Occipital lobe (tissue), 2 donors: Measurements from ENCODE around the gene NCOA7. TPM values are rescaled to one million over a fixed set of nuclear protein-coding genes. Genes with fewer than 3 reads are reported as not detected.
"Not testable (repeated sequence)": the region's sequence is repeated elsewhere in the genome, so short reads cannot be mapped to it uniquely, and the experiment has no call there.

ENCODE experiments used
- DNase-seq: peaks from one replicate; lab custom pipeline; 2025; lab: John Stamatoyannopoulos, UW
- total RNA-seq: library from RNA; depleted of rRNA; stranded (reverse); fragments of >200 nt; gene quantifications from one replicate; pipeline ENCODE4 v1.2.3, GENCODE V29; 2014

The NCOA7 gene
- total RNA-seq, 1 donor from 2014 or later = 33.5 TPM

GRCh38 chr6:125836466-125836865, 45.7 kb downstream of the NCOA7 start:
- no peak for DNase-seq

DNA sequence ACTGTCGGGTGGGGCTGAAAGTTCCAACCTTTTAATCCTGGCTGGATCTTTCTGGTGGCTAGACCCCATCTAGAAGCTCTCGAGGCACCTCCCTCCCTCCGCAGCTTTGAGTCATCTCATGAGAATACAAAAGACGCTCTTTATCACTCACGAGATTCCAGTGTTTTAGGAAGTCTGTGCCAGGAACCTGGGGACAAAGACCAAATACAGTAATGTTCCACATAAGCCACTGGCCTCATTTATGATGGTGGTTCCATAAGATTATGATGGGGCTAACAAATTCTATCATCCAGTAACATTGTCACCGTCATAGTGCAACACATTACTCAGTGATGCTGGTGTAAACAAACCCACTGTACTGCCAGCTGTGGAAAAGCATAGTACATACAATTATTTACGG, 48.7 kb downstream of the NCOA7 start:
- no peak for DNase-seq

DNA sequence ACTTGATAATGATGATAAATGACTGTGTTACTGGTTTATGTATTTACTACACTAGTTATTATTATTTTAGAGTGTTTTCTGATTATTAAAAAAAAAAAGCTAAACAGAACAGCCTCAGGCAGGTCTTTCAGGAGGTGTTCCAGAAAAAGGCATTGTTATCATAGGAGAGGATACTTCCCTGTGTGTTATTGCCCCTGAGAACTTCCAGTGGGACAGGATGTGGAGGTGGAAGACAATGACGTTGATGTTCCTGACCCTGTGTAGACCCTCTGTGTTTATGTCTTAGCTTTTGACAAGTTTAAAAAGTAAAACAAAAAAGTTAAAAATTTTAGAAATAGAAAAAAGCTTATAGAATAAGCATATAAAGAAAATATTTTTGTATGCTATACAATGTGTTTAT, 49.1 kb downstream of the NCOA7 start:
- DNase-seq = no peak

GRCh38 chr6:125841356-125842090, 50.8 kb downstream of the NCOA7 start:
- DNase-seq = no peak

DNA sequence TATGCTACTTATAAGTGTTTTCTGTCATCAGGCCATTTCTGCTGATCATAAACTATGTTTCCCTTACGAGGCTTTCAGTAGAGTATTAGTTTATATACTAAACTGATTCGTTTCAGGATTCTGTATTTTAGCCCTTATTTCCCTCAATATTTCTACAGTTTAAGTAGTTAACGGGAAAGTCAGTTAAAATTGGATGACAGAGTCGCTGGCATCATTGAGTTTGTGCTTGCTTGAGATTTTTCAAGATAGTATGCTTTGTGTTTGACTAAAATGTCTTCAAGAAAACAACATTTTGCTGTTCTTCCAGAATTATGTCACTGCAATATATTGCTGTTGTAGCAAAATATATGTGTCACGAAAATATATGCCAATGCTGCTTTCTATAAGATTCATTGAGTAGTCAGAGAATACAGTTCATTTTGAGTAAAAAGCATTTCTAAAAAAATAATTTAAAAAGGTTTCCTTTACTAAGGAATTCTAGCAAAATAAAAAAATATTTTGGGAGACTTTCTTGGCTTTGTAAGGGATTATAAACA, 51.4 kb downstream of the NCOA7 start:
- DNase-seq = no peak

- DNase-seq = no peak
Measured at GRCh38 chr6:125843593-125843992, 52.8 kb downstream of the NCOA7 start.

DNA sequence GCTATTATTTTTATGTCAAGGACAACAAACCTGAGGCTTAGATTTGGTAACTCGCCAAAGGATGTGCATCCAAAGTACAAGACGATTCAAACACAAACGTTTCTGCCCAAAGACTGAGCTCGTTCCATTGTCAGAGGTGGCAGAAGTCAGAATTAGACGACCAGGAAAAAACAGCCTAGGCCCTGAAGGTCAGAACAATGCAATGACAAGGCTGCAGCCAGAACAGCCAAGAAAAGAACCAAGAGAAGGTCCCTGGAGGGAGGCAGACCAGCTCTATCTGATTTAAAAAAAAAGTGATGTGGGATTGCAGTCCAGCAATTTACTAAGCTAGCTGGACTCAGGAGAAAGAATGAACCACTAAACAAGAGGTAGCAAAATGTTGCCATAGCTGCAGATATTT, 54.2 kb downstream of the NCOA7 start:
- no peak for DNase-seq

- DNase-seq = no peak
Measured at GRCh38 chr6:125846292-125847024, 55.7 kb downstream of the NCOA7 start.

DNA sequence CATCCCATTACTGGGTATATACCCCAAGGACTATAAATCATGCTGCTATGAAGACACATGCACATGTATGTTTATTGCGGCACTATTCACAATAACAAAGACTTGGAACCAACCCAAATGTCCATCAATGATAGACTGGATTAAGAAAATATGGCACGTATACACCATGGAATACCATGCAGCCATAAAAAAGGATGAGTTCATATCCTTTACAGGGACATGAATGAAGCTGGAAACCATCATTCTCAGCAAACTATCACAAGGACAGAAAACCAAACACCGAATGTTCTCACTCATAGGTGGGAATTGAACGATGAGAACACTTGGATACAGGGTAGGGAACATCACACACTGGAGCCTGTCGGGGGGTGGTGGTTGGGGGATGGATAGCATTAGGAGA, 57.5 kb downstream of the NCOA7 start:
- not testable (repeated sequence) for DNase-seq

GRCh38 chr6:125850361-125850760, 59.6 kb downstream of the NCOA7 start:
- DNase-seq = no peak

DNA sequence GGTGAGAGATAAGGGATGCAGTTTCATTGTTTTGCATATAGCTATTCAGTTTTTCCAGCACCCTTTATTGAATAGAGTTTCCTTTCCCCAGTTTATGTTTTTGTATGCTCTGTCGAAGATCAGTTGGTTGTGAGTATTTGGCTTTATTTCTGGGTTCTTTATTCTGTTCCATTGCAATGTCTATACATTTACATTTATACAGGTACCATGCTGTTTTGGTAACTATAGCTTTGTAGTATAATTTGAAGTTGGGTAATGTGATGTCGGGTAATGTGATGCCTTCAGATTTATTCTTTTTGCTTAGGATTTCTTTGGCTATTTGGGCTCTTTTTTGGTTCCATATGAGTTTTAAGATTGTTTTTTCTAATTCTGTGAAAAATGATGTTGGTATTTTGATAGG, 61.8 kb downstream of the NCOA7 start:
- DNase-seq = no peak

DNA sequence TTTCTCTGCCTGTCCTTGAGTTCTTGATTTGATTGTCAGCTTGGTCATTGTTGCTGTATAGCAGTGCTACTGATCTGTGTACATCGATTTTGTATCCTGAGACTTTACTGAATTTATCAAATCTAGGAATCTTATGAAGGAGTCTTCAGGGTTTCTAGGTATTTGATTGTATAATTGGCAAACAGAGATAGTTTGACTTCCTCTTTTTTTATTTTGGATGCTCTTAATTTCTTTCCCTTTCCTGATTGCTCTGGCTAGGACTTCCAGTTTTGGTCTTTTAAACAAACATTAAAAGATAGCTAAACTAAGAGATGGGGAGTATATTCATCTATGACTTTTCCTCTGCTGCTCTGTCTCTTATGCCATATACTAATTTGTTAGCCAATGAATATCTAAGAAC, 62.4 kb downstream of the NCOA7 start:
- no peak for DNase-seq

GRCh38 chr6:125853756-125854155, 63.0 kb downstream of the NCOA7 start:
- no peak for DNase-seq

- DNase-seq = no peak
Measured at GRCh38 chr6:125854355-125854754, 63.6 kb downstream of the NCOA7 start.

GRCh38 chr6:125855783-125856182, 65.0 kb downstream of the NCOA7 start:
- no peak for DNase-seq

DNA sequence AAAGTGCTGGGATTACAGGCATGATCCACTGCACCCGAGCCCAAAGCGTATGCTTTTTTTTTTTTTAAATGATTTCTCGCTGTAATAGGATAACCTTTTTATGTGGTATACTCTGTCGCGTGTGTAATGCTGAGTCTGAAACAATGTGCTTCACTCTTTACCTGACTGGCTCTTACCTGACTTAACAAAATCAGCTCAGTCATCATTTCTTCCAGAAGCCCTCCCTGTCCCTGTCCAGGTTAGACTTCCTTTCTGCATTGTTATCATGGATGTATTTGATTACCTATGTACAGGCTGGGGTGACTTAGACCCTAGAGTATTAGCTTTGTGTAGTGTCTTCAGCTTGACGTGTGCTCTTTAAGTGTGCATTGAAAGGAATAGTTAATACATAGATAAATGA, 67.1 kb downstream of the NCOA7 start:
- no peak for DNase-seq

GRCh38 chr6:125858427-125859320, 67.9 kb downstream of the NCOA7 start:
- peak; percentile 20 for DNase-seq

GRCh38 chr6:125859727-125860126, 69.0 kb downstream of the NCOA7 start:
- no peak for DNase-seq

DNA sequence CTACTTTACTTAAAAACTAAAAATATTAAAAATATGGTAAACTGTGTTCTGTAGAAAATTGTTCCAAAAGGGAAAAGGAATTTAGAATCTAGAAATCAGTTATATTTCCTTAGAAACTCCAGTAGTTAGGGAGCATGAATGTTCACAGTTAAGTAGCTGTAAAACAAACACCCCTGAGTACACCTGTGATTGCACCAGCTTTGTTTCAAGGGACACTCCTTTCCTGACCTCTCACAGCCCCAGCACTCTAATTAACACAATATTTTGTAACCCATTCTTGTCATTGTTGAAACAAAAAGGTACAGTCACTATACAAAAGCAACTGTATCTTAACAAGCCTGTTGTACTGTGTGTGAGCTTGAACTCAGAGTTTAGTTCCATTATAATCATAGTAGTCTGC, 72.3 kb downstream of the NCOA7 start:
- no peak for DNase-seq

GRCh38 chr6:125865015-125865414, 74.3 kb downstream of the NCOA7 start:
- no peak for DNase-seq

DNA sequence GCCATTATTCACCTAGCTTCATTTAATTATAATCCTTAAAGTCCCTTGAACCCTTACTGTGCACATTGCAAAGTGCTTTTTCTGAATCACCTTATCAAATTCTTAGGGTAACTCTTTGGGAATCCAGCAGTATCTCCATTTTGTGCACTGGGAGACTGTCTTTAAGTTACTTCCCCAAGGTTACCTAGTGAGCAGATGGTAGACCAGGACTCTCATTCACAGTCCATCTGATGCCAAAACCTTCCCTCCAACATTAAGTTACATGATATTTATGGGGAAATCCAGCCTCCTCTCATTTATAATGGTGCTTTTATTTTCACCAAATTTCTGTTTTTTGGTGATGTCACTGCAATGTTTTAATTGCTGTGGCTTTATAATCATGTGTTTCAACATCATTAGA, 75.7 kb downstream of the NCOA7 start:
- no peak for DNase-seq

DNA sequence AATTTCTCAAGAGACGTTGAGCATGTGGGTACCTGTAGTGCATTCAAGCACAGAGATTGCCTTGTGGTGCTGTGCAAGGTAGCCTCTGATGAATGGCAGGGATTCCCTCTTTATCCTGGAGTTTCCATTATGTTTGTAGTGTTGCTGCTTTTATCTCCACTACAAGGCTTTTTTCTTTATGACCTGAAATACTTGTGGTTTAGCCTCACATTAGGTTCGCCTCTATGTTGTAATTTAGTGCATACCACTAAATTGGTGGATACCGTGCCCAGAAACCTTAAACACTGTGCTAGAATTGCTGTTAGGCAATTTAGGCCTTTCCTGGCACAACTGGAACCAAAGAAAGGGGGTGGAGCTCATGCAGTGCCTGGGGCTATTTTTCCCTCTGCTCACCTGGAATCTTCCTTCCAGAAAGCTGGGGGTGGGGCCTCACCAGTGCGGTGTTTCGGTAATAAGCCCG, 76.8 kb downstream of the NCOA7 start:
- DNase-seq = no peak
